H1 (cell line): ENCODE measurements around the gene CCR9. TPM values are rescaled to one million over a fixed set of nuclear protein-coding genes. Genes with fewer than 3 reads are reported as not detected.

Experiments
- CTCF ChIA-PET: fragments of 300-600 bp; sonication (Branson Sonifier 250); formaldehyde crosslinking; loops from one replicate; lab custom pipeline; 2021; ENCODE audit not compliant: partially characterized antibody; lab: Charles Lee
- POLR2A ChIA-PET: fragments of 300-600 bp; sonication (Branson Sonifier 250); formaldehyde crosslinking; loops from one replicate; lab custom pipeline; 2021; ENCODE audit warnings: inconsistent platforms; ENCODE audit not compliant: partially characterized antibody; lab: Charles Lee
- DNase-seq, 2 experiments: peaks; one replicate each; pipeline versions ENCODE4 v3.0.0 to v3.0.0-alpha.2; 2010 to 2022; ENCODE audit warnings: low spot score in 2 of 2, low read depth in 1 of 2, mixed read lengths in 1 of 2
- FAIRE-seq: peaks from 2 replicates; lab custom pipeline; 2011; peaks lifted over from hg19 to GRCh38; lab: Jason Lieb, UNC
- H2AFZ ChIP-seq: 2 replicates; pipeline ENCODE4 v1.8.1; 2012; ENCODE audit warnings: low read length, inconsistent platforms
- H2AK5ac ChIP-seq: 2 replicates; pipeline ENCODE4 v1.6.1; 2013; ENCODE audit warnings: low read depth, low read length
- H2BK120ac ChIP-seq: replicated peaks from 2 replicates; pipeline ENCODE3; 2013; ENCODE audit warnings: low read depth, low read length, inconsistent platforms
- H2BK12ac ChIP-seq: 2 replicates; pipeline ENCODE4 v1.6.1; 2013; ENCODE audit warnings: low read depth, low read length
- H2BK15ac ChIP-seq: 2 replicates; pipeline ENCODE4 v1.6.1; 2013; ENCODE audit warnings: low read length
- H2BK20ac ChIP-seq: 2 replicates; pipeline ENCODE4 v1.6.1; 2013; ENCODE audit warnings: low read length
- H2BK5ac ChIP-seq: 2 replicates; pipeline ENCODE4 v1.6.1; 2013; ENCODE audit warnings: low read depth, low read length
- H3K14ac ChIP-seq: 2 replicates; pipeline ENCODE4 v1.6.1; 2013; ENCODE audit warnings: inconsistent platforms; ENCODE audit not compliant: insufficient read length
- H3K18ac ChIP-seq: 2 replicates; pipeline ENCODE4 v1.6.1; 2013; ENCODE audit warnings: low read length; ENCODE audit errors: extremely low read depth
- H3K23ac ChIP-seq: 2 replicates; pipeline ENCODE4 v1.6.1; 2013; ENCODE audit warnings: inconsistent platforms; ENCODE audit not compliant: insufficient read length
- H3K23me2 ChIP-seq: 2 replicates; pipeline ENCODE4 v1.6.1; 2013; ENCODE audit warnings: low read depth, low read length
- H3K27ac ChIP-seq: 2 replicates; pipeline ENCODE4 v1.6.1; 2011; ENCODE audit warnings: low read depth, low read length, inconsistent platforms
- H3K27me3 ChIP-seq, 4 experiments: replicated peaks in 1 of 4; 1 replicate in 1 of 4; 2 replicates in 3 of 4; pipeline versions ENCODE4 v1.6.1 to v1.8.1; 2011 to 2013; ENCODE audit warnings: low read length in 3 of 4, mild to moderate bottlenecking in 3 of 4, inconsistent platforms in 2 of 4, mixed read lengths in 2 of 4, moderate library complexity in 1 of 4; ENCODE audit not compliant: control insufficient read depth in 3 of 4, insufficient read depth in 3 of 4; ENCODE audit errors: extremely low read depth in 1 of 4
- H3K36me3 ChIP-seq, 4 experiments: 2 replicates each; pipeline versions ENCODE4 v1.6.1 to v1.8.1; 2011 to 2013; ENCODE audit warnings: mild to moderate bottlenecking in 4 of 4, low read length in 3 of 4, moderate library complexity in 2 of 4, control low read depth in 1 of 4, inconsistent platforms in 1 of 4; ENCODE audit not compliant: insufficient read depth in 4 of 4, control insufficient read depth in 2 of 4
- H3K4ac ChIP-seq: replicated peaks from 2 replicates; pipeline ENCODE3; 2013; ENCODE audit warnings: low read length, low read depth, mixed read lengths, inconsistent platforms; ENCODE audit not compliant: insufficient read length
- H3K4me1 ChIP-seq, 4 experiments: replicated peaks in 1 of 4; 1 replicate in 1 of 4; 2 replicates in 3 of 4; pipeline versions ENCODE4 v1.6.1 to v1.8.1; 2011 to 2013; ENCODE audit warnings: low read length in 3 of 4, inconsistent platforms in 2 of 4, mixed read lengths in 1 of 4; ENCODE audit not compliant: insufficient read depth in 4 of 4, control insufficient read depth in 3 of 4
- H3K4me2 ChIP-seq, 2 experiments: 2 replicates each; pipeline versions ENCODE4 v1.6.1 to v1.8.1; 2011 to 2013; ENCODE audit warnings: low read depth in 2 of 2, low read length in 2 of 2, control low read depth in 1 of 2, inconsistent platforms in 1 of 2, mild to moderate bottlenecking in 1 of 2; ENCODE audit not compliant: insufficient read depth in 1 of 2
- H3K4me3 ChIP-seq, 4 experiments: fragments of 200-600, 300-600 bp in 1 of 4; sonication (generic), shearing (Covaris generic), sonication (Bioruptor Twin) in 1 of 4; 2 replicates each; pipeline versions ENCODE4 v1.5.1 to v1.8.1; 2011 to 2016; ENCODE audit warnings: low read length in 4 of 4, low read depth in 3 of 4, control low read depth in 2 of 4, inconsistent platforms in 2 of 4, mild to moderate bottlenecking in 2 of 4, mixed read lengths in 1 of 4, moderate library complexity in 1 of 4; ENCODE audit not compliant: insufficient read depth in 2 of 4; ENCODE audit errors: extremely low read depth in 1 of 4
- H3K56ac ChIP-seq: replicated peaks from 2 replicates; pipeline ENCODE3; 2013; ENCODE audit warnings: low read depth, mild to moderate bottlenecking, mixed read lengths, low read length, inconsistent platforms; ENCODE audit not compliant: insufficient read length
- H3K79me1 ChIP-seq: 2 replicates; pipeline ENCODE4 v1.6.1; 2013; ENCODE audit warnings: low read depth, low read length, control low read depth
- H3K79me2 ChIP-seq, 2 experiments: 2 replicates each; pipeline versions ENCODE4 v1.6.1 to v1.8.1; 2012 to 2013; ENCODE audit warnings: low read length in 2 of 2, mild to moderate bottlenecking in 2 of 2, inconsistent platforms in 1 of 2; ENCODE audit not compliant: insufficient read depth in 2 of 2, control insufficient read depth in 1 of 2
- H3K9ac ChIP-seq, 4 experiments: replicated peaks in 1 of 4; 1 replicate in 1 of 4; 2 replicates in 3 of 4; pipeline versions ENCODE4 v1.6.1 to v1.8.1; 2011 to 2013; ENCODE audit warnings: low read depth in 3 of 4, low read length in 3 of 4, control low read depth in 2 of 4, mild to moderate bottlenecking in 2 of 4, moderate library complexity in 2 of 4, inconsistent platforms in 1 of 4; ENCODE audit errors: extremely low read depth in 1 of 4
- H3K9me3 ChIP-seq, 2 experiments: 2 replicates each; pipeline versions ENCODE4 v1.6.1 to v1.8.1; 2012 to 2013; ENCODE audit warnings: mild to moderate bottlenecking in 2 of 2, moderate library complexity in 2 of 2, control low read depth in 1 of 2, inconsistent platforms in 1 of 2, low read depth in 1 of 2, low read length in 1 of 2, mixed read lengths in 1 of 2; ENCODE audit not compliant: insufficient read depth in 2 of 2
- H4K20me1 ChIP-seq, 2 experiments: replicated peaks in 1 of 2; 2 replicates each; pipeline versions ENCODE3 to v1.8.1; 2011 to 2013; ENCODE audit warnings: inconsistent platforms in 2 of 2, low read length in 2 of 2, mild to moderate bottlenecking in 1 of 2; ENCODE audit not compliant: insufficient read depth in 2 of 2, control insufficient read depth in 1 of 2
- H4K5ac ChIP-seq: 2 replicates; pipeline ENCODE4 v1.6.1; 2013; ENCODE audit warnings: low read length, low read depth, mixed read lengths, inconsistent platforms; ENCODE audit not compliant: insufficient read length
- H4K8ac ChIP-seq: 2 replicates; pipeline ENCODE4 v1.8.0; 2013; ENCODE audit warnings: mild to moderate bottlenecking, moderate library complexity, low read length, inconsistent platforms; ENCODE audit not compliant: insufficient read depth; ENCODE audit errors: extremely low read depth
- H4K91ac ChIP-seq: replicated peaks from 2 replicates; pipeline ENCODE3; 2013; ENCODE audit warnings: low read length, mixed read lengths, inconsistent platforms; ENCODE audit not compliant: insufficient read length
- ATF3 ChIP-seq: IDR thresholded peaks from 2 replicates; pipeline ENCODE4 v1.6.1; 2011; ENCODE audit warnings: low read depth, mild to moderate bottlenecking, low read length; ENCODE audit not compliant: insufficient read depth
- BCL11A ChIP-seq, 2 experiments: IDR thresholded peaks; one replicate each; pipeline ENCODE4 v1.6.1; 2011; ENCODE audit warnings: low read depth in 2 of 2, low read length in 2 of 2, mild to moderate bottlenecking in 2 of 2
- CBX5 ChIP-seq: fragments of 300-800, 300-1000 bp; sonication (generic); IDR thresholded peaks from 2 replicates; pipeline ENCODE4 v1.7.1; 2016; ENCODE audit warnings: antibody characterized with exemption, low read length, low read depth
- CHD1 ChIP-seq: IDR thresholded peaks from 2 replicates; pipeline ENCODE4 v1.6.1; 2012; ENCODE audit warnings: low read depth, low read length, improper control_type of control experiment
- FOSL1 ChIP-seq: IDR thresholded peaks from 2 replicates; pipeline ENCODE4 v1.6.1; 2011; ENCODE audit warnings: mild to moderate bottlenecking, low read depth, low read length, moderate library complexity; ENCODE audit not compliant: insufficient read depth
- JUN ChIP-seq: IDR thresholded peaks from 2 replicates; pipeline ENCODE4 v1.6.1; 2011; ENCODE audit warnings: low read depth, mild to moderate bottlenecking, improper control_type of control experiment, low read length
- KDM4A ChIP-seq: IDR thresholded peaks from one replicate; pipeline ENCODE4 v1.7.1; 2012; ENCODE audit warnings: low read depth, mild to moderate bottlenecking, moderate library complexity, low read length, inconsistent platforms; ENCODE audit not compliant: severe bottlenecking
- NANOG ChIP-seq: IDR thresholded peaks from 2 replicates; pipeline ENCODE4 v1.6.1; 2011; ENCODE audit warnings: low read length, low read depth, mild to moderate bottlenecking, inconsistent platforms; ENCODE audit not compliant: insufficient read depth, poor library complexity, severe bottlenecking
- PHF8 ChIP-seq: fragments of 200-600 bp; sonication (generic); conservative IDR thresholded peaks from 2 replicates; pipeline ENCODE4 v1.7.1; 2012; ENCODE audit warnings: low read depth, mild to moderate bottlenecking, inconsistent platforms, low read length, moderate library complexity
- RAD21 ChIP-seq, 2 experiments: IDR thresholded peaks in 1 of 2; conservative IDR thresholded peaks in 1 of 2; 2 replicates each; pipeline ENCODE4 v1.6.1; 2011; ENCODE audit warnings: low read depth in 2 of 2, low read length in 2 of 2, improper control_type of control experiment in 1 of 2, inconsistent platforms in 1 of 2, mild to moderate bottlenecking in 1 of 2, moderate library complexity in 1 of 2
- SIN3A ChIP-seq, 2 experiments: IDR thresholded peaks in 1 of 2; conservative IDR thresholded peaks in 1 of 2; 2 replicates each; pipeline ENCODE4 v1.6.1; 2011 to 2012; ENCODE audit warnings: low read length in 2 of 2, improper control_type of control experiment in 1 of 2, low read depth in 1 of 2, mild to moderate bottlenecking in 1 of 2
- SP1 ChIP-seq: IDR thresholded peaks from 2 replicates; pipeline ENCODE4 v1.6.1; 2011; ENCODE audit warnings: low read depth, low read length
- TEAD4 ChIP-seq: IDR thresholded peaks from 2 replicates; pipeline ENCODE4 v1.6.1; 2012; ENCODE audit warnings: low read depth, low read length, inconsistent platforms, mixed read lengths
- WGBS, 2 experiments: shearing (Covaris generic) in 1 of 2; methylation state at CpG; one replicate each; pipeline versions ENCODE4 v1.1.6 to v1.1.7; 2013 to 2015; ENCODE audit warnings: low lambda C conversion rate in 2 of 2, mixed read lengths in 2 of 2, inconsistent platforms in 1 of 2, low coverage in 1 of 2, missing lambda C conversion rate in 1 of 2; ENCODE audit not compliant: insufficient replicate concordance in 2 of 2, insufficient coverage in 1 of 2, insufficient read length in 1 of 2; ENCODE audit errors: extremely low coverage in 1 of 2, missing lambda C conversion rate in 1 of 2; 5-methylcytosine and 5-hydroxymethylcytosine counted together
- polyA plus RNA-seq, 7 experiments: library from polyadenylated mRNA; depleted of rRNA in 3 of 7; stranded (reverse) in 5 of 7; unstranded in 2 of 7; fragments of >200 nt in 5 of 7; fragments of 200-250 nt in 2 of 7; gene quantifications; 1 replicate in 5 of 7; 2 replicates in 1 of 7; 4 replicates in 1 of 7; pipeline versions ENCODE4 v1.2.1 to v1.2.3, GENCODE V29; 2011 to 2013; ENCODE audit warnings: missing spikeins in 2 of 7, mixed read lengths in 2 of 7
- total RNA-seq: library from RNA; stranded (reverse); fragmentation: NEBNext Ultra II Directional; extraction: Animal tissue kit (Norgen Biotek cat#: 25700); gene quantifications from 2 replicates; pipeline ENCODE4 v1.2.1, GENCODE V29; 2021

The CCR9 gene
- total and polyA plus RNA-seq, 2 of the 8 experiments (the other 6 are each of a cell fraction or from before 2014, with no cell fraction given), result not detected

DNA sequence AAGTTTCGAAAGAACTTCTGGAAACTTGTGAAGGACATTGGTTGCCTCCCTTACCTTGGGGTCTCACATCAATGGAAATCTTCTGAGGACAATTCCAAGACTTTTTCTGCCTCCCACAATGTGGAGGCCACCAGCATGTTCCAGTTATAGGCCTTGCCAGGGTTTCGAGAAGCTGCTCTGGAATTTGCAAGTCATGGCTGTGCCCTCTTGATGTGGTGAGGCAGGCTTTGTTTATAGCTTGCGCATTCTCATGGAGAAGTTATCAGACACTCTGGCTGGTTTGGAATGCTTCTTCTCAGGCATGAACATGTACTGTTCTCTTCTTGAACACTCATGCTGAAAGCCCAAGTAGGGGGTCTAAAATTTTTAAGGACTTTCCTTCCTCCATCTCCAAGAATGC lies 61.0 kb downstream of the CCR9 start:
- Histone ChIP-seq H3K4me2 (no peak overlapping the region), H2AFZ (no peak overlapping the region), H3K27ac (no peak overlapping the region), H3K56ac (no peak overlapping the region), H4K91ac (no peak overlapping the region), H3K14ac (no peak overlapping the region), H3K27me3 (no peaks in the 10 kb centered on the region), H3K36me3 (peaks cover 2 to 42% (median 36%) of the 10 kb centered on the region in 4 experiments; a peak in 7 of 8 replicates), H2BK12ac (no peak overlapping the region), H3K4me1 (no peaks in the 10 kb centered on the region), H4K5ac (no peak overlapping the region), H2BK20ac (no peak overlapping the region), H3K79me2 (no peaks in the 10 kb centered on the region), H3K23ac (no peak overlapping the region), H2BK15ac (no peak overlapping the region), H3K4ac (no peak overlapping the region), H3K79me1 (no peaks in the 10 kb centered on the region), H2AK5ac (no peak overlapping the region), H4K8ac (no peak overlapping the region), H3K9me3 (no peaks in the 10 kb centered on the region), H2BK120ac (no peak overlapping the region), H3K23me2 (no peaks in the 10 kb centered on the region), H3K9ac (no peak overlapping the region), H3K18ac (no peak overlapping the region), H3K4me3 (no peak overlapping the region), H4K20me1 (peaks cover 1 to 4% of the 10 kb centered on the region in 2 experiments), H2BK5ac (no peak overlapping the region)
- ChIA-PET POLR2A (no interaction called here), CTCF (interaction anchor here (0.7 to 1.1 kb wide), 2 partner anchors 9 to 11 kb away, joined by 3 read pairs; no protein-coding TSS in a partner anchor)
- no peak for FAIRE-seq
- WGBS, 2 experiments, result 91% methylated on average over 3 of the region's 3 CpGs; no CpG with 5 or more reads in 1 of the 2 experiments
- no peak for DNase-seq
- TF ChIP-seq ATF3 (no peak), FOSL1 (no peak), KDM4A (no peak), TEAD4 (no peak), JUN (no peak), SIN3A (conservative IDR thresholded peaks at IDR 0.05 in 1 of 2, IDR thresholded peaks at IDR 0.05 in 1 of 2; ENCODE audit: low read depth in 1 of 2, low read length in 2 of 2) (no peak), PHF8 (no peak), CHD1 (no peak), RAD21 (IDR thresholded peaks at IDR 0.05 in 1 of 2, conservative IDR thresholded peaks at IDR 0.05 in 1 of 2; ENCODE audit: low read depth in 2 of 2, low read length in 2 of 2) (no peak), NANOG (no peak), CBX5 (no peak), BCL11A (IDR thresholded peaks at IDR 0.05; ENCODE audit: low read depth in 2 of 2, low read length in 2 of 2) (no peak), SP1 (no peak)
